ENCODE measurements around the gene METTL23. TPM values are rescaled to one million over a fixed set of nuclear protein-coding genes. Genes with fewer than 3 reads are reported as not detected.
"Not testable (repeated sequence)": the region's sequence is repeated elsewhere in the genome, so short reads cannot be mapped to it uniquely, and the experiment has no call there.

Gene METTL23
- total and polyA plus RNA-seq, 8 donors, result 1.2 to 72.1 (median 31.7) TPM

- Histone ChIP-seq H3K9me3 (no peaks in the 10 kb centered on the region), H3K36me3 (peaks cover 30 to 48% (median 44%) of the 10 kb centered on the region in 4 donors), H3K27me3 (no peaks in the 10 kb centered on the region), H3K4me1 (peaks cover 48 to 75% (median 68%) of the 10 kb centered on the region in 4 donors), H3K4me3 (peak overlapping the region; percentile 67 to 94 (median 88)), H3K27ac (peak overlapping the region; percentile 95 to 100 (median 99))
- WGBS, 5 donors, result 0 to 1% (median 0%) methylated on average over 16 to 117 of the region's 117 CpGs
- TF ChIP-seq POLR2A (IDR thresholded peaks at IDR 0.05) (no peak), CTCF (IDR thresholded peaks at IDR 0.05) (peak in 1 of 7 experiments; percentile 27), POLR2AphosphoS5 (IDR thresholded peaks at IDR 0.05) (peak in 2 of 3 donors; percentile 39 to 63), EP300 (IDR thresholded peaks at IDR 0.05) (no peak)
- DNase-seq, result peak; percentile 81 to 95
- intact Hi-C loops (cut with DNase I; ENCODE audit: low total_unique reads), result no loop called here
Measured at GRCh38 chr17:76736349-76737081, 9.9 kb downstream of the METTL23 start.

- TF ChIP-seq EP300 (IDR thresholded peaks at IDR 0.05) (no peak), POLR2A (IDR thresholded peaks at IDR 0.05) (peak in 2 of 4 donors; percentile 99), POLR2AphosphoS5 (IDR thresholded peaks at IDR 0.05) (peak; percentile 97 to 100 (median 100))
- peak within 1 kb of the TSS; percentile 67 to 94 (median 88) for H3K4me3 ChIP-seq
- no peaks in the 10 kb centered on the region for H3K9me3 ChIP-seq
- 0 to 1% (median 0%) methylated on average over 27 to 60 of the region's 60 CpGs for WGBS, 5 donors
- DNase-seq, result peak; percentile 99 to 100
- intact Hi-C loops (cut with DNase I; ENCODE audit: low total_unique reads), result no loop called here
- peak within 1 kb of the TSS; percentile 95 to 100 (median 99) for H3K27ac ChIP-seq
- peaks cover 26 to 48% (median 44%) of the 10 kb centered on the region in 4 donors for H3K36me3 ChIP-seq
- H3K27me3 ChIP-seq, result no peaks in the 10 kb centered on the region
- H3K4me1 ChIP-seq, result peaks cover 48 to 69% (median 61%) of the 10 kb centered on the region in 4 donors
Measured at GRCh38 chr17:76737082-76737675, 10.5 kb downstream of the METTL23 start, which contains the start of gene SRSF2. Gene SRSF2 (minus strand): TSS chr17:76737331. CDS start chr17:76737160, 171 bp downstream.

GRCh38 chr17:76737676-76738467, 11.2 kb downstream of the METTL23 start, which contains the start of gene MFSD11:
Gene MFSD11 (plus strand): TSS chr17:76738119. CDS start chr17:76738353, 234 bp downstream.
- no peaks in the 10 kb centered on the region for H3K27me3 ChIP-seq
- intact Hi-C loops (cut with DNase I; ENCODE audit: low total_unique reads), result no loop called here
- TF ChIP-seq POLR2AphosphoS5 (IDR thresholded peaks at IDR 0.05), result peak; percentile 69 to 83 (median 78)
- TF ChIP-seq EP300 (IDR thresholded peaks at IDR 0.05), result no peak
- H3K36me3 ChIP-seq, result peaks cover 28 to 48% (median 44%) of the 10 kb centered on the region in 4 donors
- DNase-seq, result peak; percentile 91 to 99
- peak within 1 kb of the TSS; percentile 67 to 94 (median 88) for H3K4me3 ChIP-seq
- peak within 1 kb of the TSS; percentile 95 to 100 (median 99) for H3K27ac ChIP-seq
- no peaks in the 10 kb centered on the region for H3K9me3 ChIP-seq
- peaks cover 48 to 62% (median 54%) of the 10 kb centered on the region in 4 donors for H3K4me1 ChIP-seq
- 0 to 1% (median 1%) methylated on average over 33 to 57 of the region's 57 CpGs for WGBS, 5 donors

GRCh38 chr17:76738468-76738850, 11.8 kb downstream of the METTL23 start:
- TF ChIP-seq POLR2AphosphoS5 (IDR thresholded peaks at IDR 0.05) (no peak), POLR2A (IDR thresholded peaks at IDR 0.05) (no peak), CTCF (IDR thresholded peaks at IDR 0.05) (no peak), EP300 (IDR thresholded peaks at IDR 0.05) (no peak)
- Histone ChIP-seq H3K4me1 (peaks cover 42 to 56% (median 49%) of the 10 kb centered on the region in 4 donors), H3K27me3 (no peaks in the 10 kb centered on the region), H3K4me3 (peak overlapping the region; percentile 67 to 94 (median 88)), H3K36me3 (peaks cover 22 to 48% (median 43%) of the 10 kb centered on the region in 4 donors), H3K27ac (peak overlapping the region; percentile 92 to 100 (median 99)), H3K9me3 (no peaks in the 10 kb centered on the region)
- peak in 1 of 2 donors; percentile 45 for DNase-seq
- intact Hi-C loops (cut with DNase I; ENCODE audit: low total_unique reads), result no loop called here
- WGBS, 5 donors, result 1 to 3% (median 2%) methylated on average over 7 of the region's 7 CpGs

- intact Hi-C loops (cut with DNase I; ENCODE audit: low total_unique reads), result not testable (repeated sequence)
Measured at GRCh38 chr17:76739568-76740115, 13.0 kb downstream of the METTL23 start.

More at GRCh38 chr17:76739568-76740115, 13.0 kb downstream of the METTL23 start:
- Histone ChIP-seq H3K4me1 (peaks cover 31 to 44% (median 37%) of the 10 kb centered on the region in 4 donors), H3K36me3 (peaks cover 20 to 48% (median 43%) of the 10 kb centered on the region in 4 donors), H3K27ac (peak overlapping the region in 3 of 5 donors; percentile 5 to 40 (median 13))
- not testable (repeated sequence) for H3K4me3 ChIP-seq, DNase-seq, H3K27me3 ChIP-seq, H3K9me3 ChIP-seq
- 87 to 98% (median 95%) methylated on average over 17 of the region's 17 CpGs for WGBS, 5 donors
